Endothelial cell of umbilical vein (primary cell): ENCODE measurements around the gene EIF2B5.

Experiments used
- EZH2 ChIP-seq: IDR thresholded peaks from 2 replicates; pipeline ENCODE4 v1.6.1; 2012; ENCODE audit warnings: borderline replicate concordance, low read depth, mild to moderate bottlenecking, moderate library complexity, low read length, inconsistent platforms; ENCODE audit not compliant: severe bottlenecking
- POLR2A ChIP-seq: IDR thresholded peaks from 2 replicates; pipeline ENCODE4 v1.6.1; 2012; ENCODE audit warnings: low read depth, mild to moderate bottlenecking, control low read depth, low read length
- POLR2AphosphoS5 ChIP-seq: IDR thresholded peaks from 2 replicates; pipeline ENCODE4 v1.6.1; 2012; ENCODE audit warnings: low read depth, mild to moderate bottlenecking, control low read depth, low read length, moderate library complexity; ENCODE audit not compliant: insufficient read depth
- TF ChIP-seq, protein P1 (sequence below), 2 donors: IDR thresholded peaks; 1 replicate in 1 of 2; 2 replicates in 1 of 2; pipeline ENCODE4 v1.5.1; 2011; ENCODE audit warnings: low read length in 2 of 2, mild to moderate bottlenecking in 2 of 2, moderate library complexity in 2 of 2, control low read depth in 1 of 2, inconsistent platforms in 1 of 2, low read depth in 1 of 2; ENCODE audit not compliant: insufficient read depth in 1 of 2; ENCODE audit errors: extremely low read depth in 1 of 2

- TF ChIP-seq, protein P1, sequence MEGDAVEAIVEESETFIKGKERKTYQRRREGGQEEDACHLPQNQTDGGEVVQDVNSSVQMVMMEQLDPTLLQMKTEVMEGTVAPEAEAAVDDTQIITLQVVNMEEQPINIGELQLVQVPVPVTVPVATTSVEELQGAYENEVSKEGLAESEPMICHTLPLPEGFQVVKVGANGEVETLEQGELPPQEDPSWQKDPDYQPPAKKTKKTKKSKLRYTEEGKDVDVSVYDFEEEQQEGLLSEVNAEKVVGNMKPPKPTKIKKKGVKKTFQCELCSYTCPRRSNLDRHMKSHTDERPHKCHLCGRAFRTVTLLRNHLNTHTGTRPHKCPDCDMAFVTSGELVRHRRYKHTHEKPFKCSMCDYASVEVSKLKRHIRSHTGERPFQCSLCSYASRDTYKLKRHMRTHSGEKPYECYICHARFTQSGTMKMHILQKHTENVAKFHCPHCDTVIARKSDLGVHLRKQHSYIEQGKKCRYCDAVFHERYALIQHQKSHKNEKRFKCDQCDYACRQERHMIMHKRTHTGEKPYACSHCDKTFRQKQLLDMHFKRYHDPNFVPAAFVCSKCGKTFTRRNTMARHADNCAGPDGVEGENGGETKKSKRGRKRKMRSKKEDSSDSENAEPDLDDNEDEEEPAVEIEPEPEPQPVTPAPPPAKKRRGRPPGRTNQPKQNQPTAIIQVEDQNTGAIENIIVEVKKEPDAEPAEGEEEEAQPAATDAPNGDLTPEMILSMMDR (IDR thresholded peaks at IDR 0.05; ENCODE audit: extremely low read depth in 1 of 2, insufficient read depth in 1 of 2, low read depth in 1 of 2, low read length in 2 of 2), result no peak
- TF ChIP-seq POLR2A, result no peak
- TF ChIP-seq POLR2AphosphoS5, result no peak
- no peak for TF ChIP-seq EZH2
These were observed 38.2 kb downstream of the EIF2B5 start for GRCh38 chr3:184173374-184173722.
